Loucy (cell line): ENCODE data around the gene TM2D1.
"Not testable (repeated sequence)": the region's sequence is repeated elsewhere in the genome, so short reads cannot be mapped to it uniquely, and the experiment has no call there.

Experiments used
- H2AFZ ChIP-seq: fragments of 200-600 bp; sonication (generic); 2 replicates; pipeline ENCODE4 v1.6.0; 2016; ENCODE audit warnings: antibody characterized with exemption, mild to moderate bottlenecking, low read length, moderate library complexity
- H3F3A ChIP-seq: fragments of 200-600 bp; 2 replicates; pipeline ENCODE4 v1.6.0; 2016; ENCODE audit warnings: antibody characterized with exemption, low read depth, mild to moderate bottlenecking
- H3K27me3 ChIP-seq: fragments of 200-600 bp; sonication (generic); 2 replicates; pipeline ENCODE4 v1.6.1; 2014; ENCODE audit warnings: low read length, mild to moderate bottlenecking; ENCODE audit not compliant: insufficient read depth, poor library complexity, severe bottlenecking
- H3K36me3 ChIP-seq: fragments of 200-600 bp; sonication (generic); 2 replicates; pipeline ENCODE4 v1.6.1; 2016; ENCODE audit warnings: low read length; ENCODE audit not compliant: insufficient read depth
- H3K4me1 ChIP-seq: fragments of 200-600 bp; sonication (generic); 2 replicates; pipeline ENCODE4 v1.5.1; 2014; ENCODE audit warnings: low read length, mild to moderate bottlenecking; ENCODE audit not compliant: insufficient read depth, poor library complexity, severe bottlenecking
- H3K4me2 ChIP-seq: fragments of 200-600 bp; sonication (generic); 2 replicates; pipeline ENCODE4 v1.6.0; 2014; ENCODE audit warnings: antibody characterized with exemption, low read length, low read depth, mild to moderate bottlenecking; ENCODE audit not compliant: poor library complexity, severe bottlenecking
- H3K4me3 ChIP-seq: fragments of 200-600 bp; sonication (generic); 2 replicates; pipeline ENCODE4 v1.5.1; 2014; ENCODE audit warnings: low read length, mild to moderate bottlenecking, mixed read lengths; ENCODE audit not compliant: poor library complexity, severe bottlenecking
- H3K79me2 ChIP-seq: fragments of 200-600 bp; sonication (generic); 2 replicates; pipeline ENCODE4 v1.6.1; 2014; ENCODE audit warnings: low read length; ENCODE audit not compliant: insufficient read depth
- H3K9ac ChIP-seq: fragments of 200-600 bp; sonication (generic); 2 replicates; pipeline ENCODE4 v1.6.0; 2014; ENCODE audit warnings: mild to moderate bottlenecking, low read depth, low read length, moderate library complexity; ENCODE audit not compliant: poor library complexity, severe bottlenecking
- H3K9me2 ChIP-seq: fragments of 200-600 bp; sonication (generic); replicated peaks from 2 replicates; pipeline ENCODE4 v1.6.1; 2016; ENCODE audit warnings: low read depth, low read length, mixed read lengths
- H3K9me3 ChIP-seq: fragments of 200-600 bp; sonication (generic); 2 replicates; pipeline ENCODE4 v1.6.1; 2014; ENCODE audit warnings: mild to moderate bottlenecking, antibody characterized with exemption, low read length, low read depth; ENCODE audit not compliant: insufficient read depth
- H4K20me1 ChIP-seq: fragments of 200-600 bp; sonication (generic); 2 replicates; pipeline ENCODE4 v1.6.0; 2014; ENCODE audit warnings: antibody characterized with exemption, low read length, mild to moderate bottlenecking; ENCODE audit not compliant: insufficient read depth, poor library complexity, severe bottlenecking
- EZH2phosphoT487 ChIP-seq: fragments of 200-600 bp; IDR thresholded peaks from 2 replicates; pipeline ENCODE4 v1.6.1; 2018; ENCODE audit warnings: antibody characterized with exemption, mild to moderate bottlenecking, moderate library complexity, borderline replicate concordance
- TF ChIP-seq, protein P1 (sequence below): fragments of 200-600 bp; sonication (generic); conservative IDR thresholded peaks from 2 replicates; pipeline ENCODE4 v1.5.1; 2014; ENCODE audit warnings: mild to moderate bottlenecking, antibody characterized with exemption, low read length

The TM2D1 gene

DNA sequence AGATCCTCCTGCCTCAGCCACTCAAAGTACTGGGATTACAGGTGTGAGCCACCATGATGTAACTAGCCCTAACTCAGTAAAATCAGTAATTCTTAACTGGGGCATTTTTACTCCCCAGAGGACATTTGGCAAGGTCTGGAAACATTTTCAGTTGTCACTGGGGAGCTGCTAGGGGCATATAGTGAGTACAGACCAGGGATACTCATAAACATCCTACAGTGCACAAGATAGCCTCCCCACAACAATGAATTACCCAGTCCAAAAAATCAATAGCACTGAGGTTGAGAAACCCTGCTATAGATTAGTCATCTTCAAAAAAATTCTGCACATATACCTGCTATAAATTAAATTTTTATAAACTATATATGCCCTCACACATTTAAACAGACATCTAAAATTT lies 13.0 kb downstream of the TM2D1 start:
- Histone ChIP-seq H3K4me3 (no peak overlapping the region), H3K4me2 (no peak overlapping the region), H3K79me2 (peaks cover 23% of the 10 kb centered on the region; the same call in 1 of the 2 replicates), H3K9me2 (no peaks in the 10 kb centered on the region), H3F3A (no peaks in the 10 kb centered on the region), H3K9ac (no peak overlapping the region), H4K20me1 (no peaks in the 10 kb centered on the region), H3K9me3 (no peaks in the 10 kb centered on the region), H3K36me3 (peaks cover 19% of the 10 kb centered on the region), H3K27me3 (no peaks in the 10 kb centered on the region), H3K4me1 (no peaks in the 10 kb centered on the region), H2AFZ (no peak overlapping the region)
- TF ChIP-seq, protein P1, sequence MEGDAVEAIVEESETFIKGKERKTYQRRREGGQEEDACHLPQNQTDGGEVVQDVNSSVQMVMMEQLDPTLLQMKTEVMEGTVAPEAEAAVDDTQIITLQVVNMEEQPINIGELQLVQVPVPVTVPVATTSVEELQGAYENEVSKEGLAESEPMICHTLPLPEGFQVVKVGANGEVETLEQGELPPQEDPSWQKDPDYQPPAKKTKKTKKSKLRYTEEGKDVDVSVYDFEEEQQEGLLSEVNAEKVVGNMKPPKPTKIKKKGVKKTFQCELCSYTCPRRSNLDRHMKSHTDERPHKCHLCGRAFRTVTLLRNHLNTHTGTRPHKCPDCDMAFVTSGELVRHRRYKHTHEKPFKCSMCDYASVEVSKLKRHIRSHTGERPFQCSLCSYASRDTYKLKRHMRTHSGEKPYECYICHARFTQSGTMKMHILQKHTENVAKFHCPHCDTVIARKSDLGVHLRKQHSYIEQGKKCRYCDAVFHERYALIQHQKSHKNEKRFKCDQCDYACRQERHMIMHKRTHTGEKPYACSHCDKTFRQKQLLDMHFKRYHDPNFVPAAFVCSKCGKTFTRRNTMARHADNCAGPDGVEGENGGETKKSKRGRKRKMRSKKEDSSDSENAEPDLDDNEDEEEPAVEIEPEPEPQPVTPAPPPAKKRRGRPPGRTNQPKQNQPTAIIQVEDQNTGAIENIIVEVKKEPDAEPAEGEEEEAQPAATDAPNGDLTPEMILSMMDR: no peak
- no peak for TF ChIP-seq EZH2phosphoT487

DNA sequence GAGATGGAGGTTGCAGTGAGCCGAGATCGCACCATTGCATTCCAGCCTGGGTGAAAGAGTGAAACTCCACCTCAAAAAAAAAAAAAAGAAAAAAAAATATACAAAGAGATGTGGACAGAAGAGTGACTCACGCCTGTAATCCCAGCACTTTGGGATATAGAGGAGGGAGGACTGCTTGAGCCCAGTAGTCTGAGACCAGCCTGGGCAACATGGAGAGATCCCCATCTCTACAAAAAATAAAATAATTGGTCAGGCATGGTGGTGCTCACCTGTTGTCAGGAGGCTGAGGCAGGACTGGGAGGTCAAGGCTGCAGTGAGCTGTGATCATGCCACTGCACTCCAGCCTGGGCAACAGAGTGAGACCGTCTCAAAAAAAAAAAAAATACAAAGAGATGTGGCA lies 13.7 kb downstream of the TM2D1 start:
- H4K20me1 ChIP-seq, H3K9me3 ChIP-seq: not testable (repeated sequence)
- peaks cover 24% of the 10 kb centered on the region for H3K36me3 ChIP-seq

DNA sequence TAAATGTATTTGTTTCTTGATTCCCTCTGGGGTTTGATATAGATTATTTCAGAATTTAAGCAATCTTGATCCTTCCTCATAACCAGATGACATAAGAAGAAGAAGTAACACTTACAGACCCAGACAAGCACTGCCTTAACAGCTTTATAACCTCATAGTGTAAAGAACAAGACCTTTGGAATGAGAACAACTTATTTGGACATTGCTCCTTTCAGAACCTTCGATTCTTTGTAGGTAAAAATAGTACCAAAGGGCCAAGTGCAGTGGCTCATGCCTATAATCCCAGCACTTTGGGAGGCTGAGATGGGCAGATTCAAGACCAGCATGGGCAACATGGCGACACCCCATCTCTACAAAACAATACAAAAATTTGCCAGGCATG lies 15.0 kb downstream of the TM2D1 start:
- Histone ChIP-seq H3K4me1 (no peaks in the 10 kb centered on the region), H3K4me3 (no peak overlapping the region), H3K4me2 (no peak overlapping the region), H3K36me3 (peaks cover 35% of the 10 kb centered on the region), H3K27me3 (no peaks in the 10 kb centered on the region), H3K9ac (no peak overlapping the region), H2AFZ (no peak overlapping the region), H3K9me2 (no peaks in the 10 kb centered on the region), H3F3A (no peaks in the 10 kb centered on the region), H4K20me1 (no peaks in the 10 kb centered on the region), H3K9me3 (no peaks in the 10 kb centered on the region), H3K79me2 (peaks cover 16% of the 10 kb centered on the region; the same call in 1 of the 2 replicates)
- no peak for TF ChIP-seq EZH2phosphoT487
- TF ChIP-seq, protein P1: no peak

More for the DNA sequence above, 13.7 kb downstream of the TM2D1 start:
- not testable (repeated sequence) for H3K9me2 ChIP-seq, H3K9ac ChIP-seq, H3K27me3 ChIP-seq, H3K4me2 ChIP-seq, H3K4me3 ChIP-seq, H3K4me1 ChIP-seq, H3F3A ChIP-seq, H2AFZ ChIP-seq
- peaks cover 23% of the 10 kb centered on the region; the same call in 1 of the 2 replicates for H3K79me2 ChIP-seq
